GM21737 (cell line): ENCODE results near the gene LDAF1.
"Not testable (repeated sequence)": the region's sequence is repeated elsewhere in the genome, so short reads cannot be mapped to it uniquely, and the experiment has no call there.

ENCODE experiments used
- ATAC-seq: cut with Tn5 transposase; IDR thresholded peaks from one replicate; pipeline ENCODE4 v1.9.1; 2021; ENCODE audit warnings: mild to moderate bottlenecking, moderate library complexity; ENCODE audit not compliant: unreplicated experiment

LDAF1 gene

GRCh38 chr16:21194771-21195301 is 36.4 kb downstream of the LDAF1 start:
- ATAC-seq = no peak

- not testable (repeated sequence) for ATAC-seq
Measured at GRCh38 chr16:21195330-21195729, 36.9 kb downstream of the LDAF1 start.

GRCh38 chr16:21197112-21197511 is 38.6 kb downstream of the LDAF1 start:
- no peak for ATAC-seq

GRCh38 chr16:21197621-21198020 is 39.1 kb downstream of the LDAF1 start:
- ATAC-seq = no peak

- no peak for ATAC-seq
Measured at GRCh38 chr16:21199607-21200218, 41.2 kb downstream of the LDAF1 start.

GRCh38 chr16:21203155-21203797 is 44.8 kb downstream of the LDAF1 start:
- ATAC-seq = no peak

- no peak for ATAC-seq
Measured at GRCh38 chr16:21205303-21205702, 46.8 kb downstream of the LDAF1 start.

- ATAC-seq = no peak
Measured at GRCh38 chr16:21206550-21206949, 48.1 kb downstream of the LDAF1 start.

- ATAC-seq = no peak
Measured at GRCh38 chr16:21208446-21209230, 50.2 kb downstream of the LDAF1 start.

GRCh38 chr16:21211486-21211885 is 53.0 kb downstream of the LDAF1 start, which contains the start of gene ZP2:
TSS of gene ZP2 (minus strand) at chr16:21211574. CDS start at chr16:21211547, 27 bp downstream.
- ATAC-seq = no peak

GRCh38 chr16:21214086-21214485 is 55.6 kb downstream of the LDAF1 start:
- ATAC-seq = no peak

- no peak for ATAC-seq
Measured at GRCh38 chr16:21217121-21217520, 58.6 kb downstream of the LDAF1 start.

GRCh38 chr16:21218153-21218552 is 59.7 kb downstream of the LDAF1 start:
- ATAC-seq = no peak

- no peak for ATAC-seq
Measured at GRCh38 chr16:21219551-21219950, 61.1 kb downstream of the LDAF1 start.

- ATAC-seq = no peak
Measured at GRCh38 chr16:21222495-21223337, 64.2 kb downstream of the LDAF1 start.

GRCh38 chr16:21223787-21224186 is 65.3 kb downstream of the LDAF1 start:
- no peak for ATAC-seq

GRCh38 chr16:21224800-21225199 is 66.3 kb downstream of the LDAF1 start:
- ATAC-seq = no peak

- no peak for ATAC-seq
Measured at GRCh38 chr16:21226749-21227148, 68.3 kb downstream of the LDAF1 start.

GRCh38 chr16:21227866-21228265 is 69.4 kb downstream of the LDAF1 start:
- no peak for ATAC-seq

- no peak for ATAC-seq
Measured at GRCh38 chr16:21228361-21228872, 69.9 kb downstream of the LDAF1 start.
